Mononuclear cell (primary cell): ENCODE data around the gene CD48. TPM values are rescaled to one million over a fixed set of nuclear protein-coding genes. Genes with fewer than 3 reads are reported as not detected.

Experiments
- H3K27me3 ChIP-seq: 2 replicates; pipeline ENCODE4 v1.6.0; 2011; ENCODE audit warnings: low read length, control low read depth; ENCODE audit not compliant: insufficient read depth
- H3K4me1 ChIP-seq: 2 replicates; pipeline ENCODE4 v1.5.1; 2011; ENCODE audit warnings: mild to moderate bottlenecking, low read length, control low read depth; ENCODE audit not compliant: insufficient read depth
- H3K4me3 ChIP-seq: 2 replicates; pipeline ENCODE4 v1.5.1; 2011; ENCODE audit warnings: mild to moderate bottlenecking, low read length, moderate library complexity
- H3K9me3 ChIP-seq: 2 replicates; pipeline ENCODE4 v1.5.1; 2011; ENCODE audit warnings: low read depth, mild to moderate bottlenecking, control low read depth, low read length
- total RNA-seq: library from RNA; depleted of rRNA; stranded (reverse); fragments of >200 nt; gene quantifications from one replicate; pipeline ENCODE4 v1.2.3, GENCODE V29; 2012

Gene CD48
- total RNA-seq, 1 donor = 996 TPM

DNA sequence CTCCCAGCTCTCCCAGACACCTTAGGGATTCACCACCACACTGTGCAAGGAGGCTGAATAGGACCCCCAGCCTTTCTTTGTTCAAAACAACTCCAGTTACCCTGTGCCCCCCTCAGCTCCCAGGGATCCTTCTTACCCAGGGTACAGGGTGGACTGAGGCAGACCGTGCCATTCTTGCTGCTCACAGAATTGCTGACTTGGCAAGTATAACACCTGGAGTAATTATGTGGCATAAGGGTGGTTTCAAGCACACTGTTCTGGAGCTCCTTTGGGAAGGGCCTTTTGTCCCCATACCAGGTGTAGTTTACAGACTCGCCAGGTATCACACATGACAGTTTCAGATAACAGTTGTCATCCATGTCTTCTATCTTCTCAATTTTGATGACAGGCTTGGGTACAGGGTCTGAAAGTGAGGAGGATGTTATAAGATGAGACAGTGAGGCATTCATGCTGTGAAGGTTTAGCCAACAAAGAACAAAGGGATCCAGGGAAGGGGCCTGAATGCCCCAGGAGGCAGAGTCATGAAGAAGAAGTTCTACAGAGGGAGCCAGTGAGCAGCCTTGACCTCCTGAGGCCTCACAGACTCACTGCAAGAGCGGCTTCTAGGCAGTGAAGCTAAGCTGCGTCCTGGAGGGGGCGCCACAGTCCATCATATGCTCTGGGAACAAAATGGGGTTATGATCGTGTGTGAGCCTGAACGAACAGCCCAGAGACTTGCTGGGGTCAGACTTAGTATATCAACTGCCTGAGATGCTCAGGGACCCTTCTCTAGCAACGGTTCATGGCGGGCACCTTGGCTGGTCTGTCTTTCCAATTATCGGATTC, 30.3 kb downstream of the CD48 start:
- Histone ChIP-seq H3K27me3 (no peaks in the 10 kb centered on the region), H3K9me3 (no peaks in the 10 kb centered on the region), H3K4me3 (no peak overlapping the region), H3K4me1 (peaks cover 51% of the 10 kb centered on the region)

DNA sequence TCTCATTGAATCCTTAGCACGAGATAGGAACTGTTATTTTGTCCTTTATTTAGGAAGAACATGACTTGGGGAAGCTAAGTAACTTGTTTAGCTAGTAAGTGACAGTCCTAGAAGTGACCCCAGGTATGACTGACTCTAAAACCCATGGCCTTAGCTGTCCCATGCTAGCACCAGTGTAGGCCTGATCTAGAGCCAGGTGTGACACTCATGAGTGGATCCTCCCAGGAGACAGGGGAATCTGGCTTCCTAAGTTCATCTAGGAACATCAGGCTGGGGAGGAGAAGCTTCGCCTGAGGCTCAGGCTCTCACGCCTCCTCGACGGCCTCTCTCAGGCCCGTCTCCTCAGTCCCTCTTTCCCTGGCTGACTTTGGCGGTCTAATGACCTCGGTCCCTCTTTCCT, 31.2 kb downstream of the CD48 start:
- Histone ChIP-seq H3K9me3 (no peaks in the 10 kb centered on the region), H3K4me1 (peaks cover 50% of the 10 kb centered on the region), H3K27me3 (no peaks in the 10 kb centered on the region), H3K4me3 (no peak overlapping the region)

DNA sequence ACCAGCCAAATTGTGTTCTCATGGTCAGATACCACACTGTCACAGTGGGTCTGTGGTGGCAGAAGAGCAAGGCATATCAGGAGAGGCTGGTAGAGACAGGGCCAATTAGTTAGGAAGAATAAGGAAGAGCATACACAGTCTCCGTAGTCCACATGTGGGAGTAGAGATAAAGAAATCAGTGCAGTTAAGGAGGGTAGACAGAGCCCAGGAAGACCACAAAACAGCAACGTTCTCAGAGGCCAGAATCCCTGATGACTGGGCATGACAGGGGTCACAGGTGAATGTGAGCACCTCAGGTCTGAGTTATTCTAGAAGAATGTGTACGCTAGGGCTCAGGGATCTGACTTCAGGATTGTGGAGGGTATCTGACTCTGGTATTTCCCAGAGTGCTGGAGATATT, 31.7 kb downstream of the CD48 start:
- Histone ChIP-seq H3K9me3 (no peaks in the 10 kb centered on the region), H3K4me3 (no peak overlapping the region), H3K4me1 (peaks cover 50% of the 10 kb centered on the region), H3K27me3 (no peaks in the 10 kb centered on the region)

DNA sequence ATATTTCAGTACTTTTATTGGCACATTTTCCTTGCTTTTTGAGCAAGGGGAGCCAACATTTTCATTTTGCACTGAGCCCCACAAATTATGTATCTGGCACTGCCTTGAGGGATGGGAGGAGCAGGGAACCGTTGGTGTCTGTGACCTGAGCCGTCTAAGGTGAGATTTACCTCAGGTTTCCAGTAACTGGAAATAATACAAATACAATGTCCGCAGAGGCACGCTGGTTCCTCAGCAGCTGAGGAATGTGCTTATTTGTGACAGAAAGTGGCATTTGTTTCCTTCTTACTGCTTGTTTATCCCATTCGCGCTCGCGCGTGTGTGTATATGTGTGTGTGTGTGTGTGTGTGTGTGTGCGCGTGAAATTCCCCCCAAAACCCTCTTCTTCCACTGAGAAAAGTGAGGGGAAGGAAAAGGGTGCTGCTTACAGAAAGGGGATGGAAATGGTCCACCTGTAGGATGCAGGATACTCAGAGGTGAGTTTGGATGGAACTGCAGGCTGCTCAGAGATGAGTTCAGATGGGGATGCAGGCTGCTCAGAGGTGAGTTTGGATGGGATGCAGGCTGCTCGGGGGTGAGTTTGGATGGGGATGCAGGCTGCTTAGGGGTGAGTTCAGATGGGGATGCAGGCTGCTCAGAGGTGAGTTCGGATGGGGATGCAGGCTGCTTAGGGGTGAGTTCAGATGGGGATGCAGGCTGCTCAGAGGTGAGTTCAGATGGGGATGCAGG, 34.6 kb downstream of the CD48 start:
- Histone ChIP-seq H3K27me3 (no peaks in the 10 kb centered on the region), H3K4me3 (no peak overlapping the region), H3K9me3 (no peaks in the 10 kb centered on the region), H3K4me1 (peaks cover 50% of the 10 kb centered on the region)

DNA sequence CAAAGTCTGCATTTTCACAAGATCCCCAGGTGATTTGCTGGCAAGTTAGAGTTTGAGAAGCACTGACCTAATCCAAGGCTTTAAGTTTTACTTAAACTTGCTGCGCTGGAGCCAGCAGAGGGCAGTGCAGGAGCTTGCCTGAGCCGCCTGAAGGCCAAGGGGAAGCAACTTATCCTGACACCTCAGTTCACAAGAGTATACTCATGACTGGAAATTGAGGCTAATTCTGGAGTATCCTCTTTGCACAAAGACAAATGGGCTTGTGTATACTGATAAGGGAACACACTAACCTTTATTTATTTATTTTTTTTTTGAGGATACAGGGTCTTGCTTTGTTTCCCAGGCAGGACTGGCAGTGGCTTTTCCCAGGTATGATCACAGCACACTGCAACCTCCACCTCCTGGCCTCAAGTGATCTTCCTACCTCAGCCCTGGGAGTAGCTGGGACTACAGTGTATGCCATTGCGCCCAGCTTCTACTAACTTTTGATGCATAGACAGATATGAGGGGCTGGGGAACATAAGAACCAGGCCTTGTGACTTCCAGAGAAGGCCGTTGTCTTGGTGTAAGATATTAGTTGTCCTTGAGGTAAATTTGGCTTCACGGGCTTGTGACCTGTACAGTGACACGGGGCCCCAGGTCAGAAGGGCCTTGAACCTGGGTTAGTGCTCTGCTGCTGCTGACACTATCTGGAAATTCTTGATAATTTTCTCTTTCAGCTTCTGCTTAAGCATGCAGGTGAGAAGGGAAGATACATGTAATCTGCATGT, 35.8 kb downstream of the CD48 start:
- Histone ChIP-seq H3K4me3 (no peak overlapping the region), H3K9me3 (no peaks in the 10 kb centered on the region), H3K4me1 (peaks cover 43% of the 10 kb centered on the region), H3K27me3 (no peaks in the 10 kb centered on the region)

DNA sequence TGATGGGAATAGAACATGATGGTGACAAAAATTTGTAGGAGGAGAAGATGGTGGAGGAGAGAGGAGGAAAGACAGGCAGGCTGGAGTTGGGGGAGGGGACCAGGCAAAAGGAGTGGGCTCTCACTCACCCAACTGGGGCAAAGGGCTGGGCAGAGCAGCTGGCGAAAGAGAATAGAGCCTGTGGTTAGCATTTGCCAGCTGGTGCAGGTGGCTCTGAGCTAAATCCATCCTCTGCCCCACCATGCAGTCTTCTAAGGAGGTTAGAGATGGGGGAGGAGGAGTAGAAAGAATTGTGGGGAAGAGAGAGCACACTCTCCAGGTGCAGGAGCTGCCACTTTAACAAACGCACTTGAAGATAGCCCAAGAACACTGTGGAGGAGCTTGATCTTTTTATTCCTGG, 37.2 kb downstream of the CD48 start:
- H3K9me3 ChIP-seq = peaks cover 1% of the 10 kb centered on the region
- peaks cover 43% of the 10 kb centered on the region for H3K4me1 ChIP-seq
- H3K27me3 ChIP-seq = no peaks in the 10 kb centered on the region
- H3K4me3 ChIP-seq = no peak overlapping the region

DNA sequence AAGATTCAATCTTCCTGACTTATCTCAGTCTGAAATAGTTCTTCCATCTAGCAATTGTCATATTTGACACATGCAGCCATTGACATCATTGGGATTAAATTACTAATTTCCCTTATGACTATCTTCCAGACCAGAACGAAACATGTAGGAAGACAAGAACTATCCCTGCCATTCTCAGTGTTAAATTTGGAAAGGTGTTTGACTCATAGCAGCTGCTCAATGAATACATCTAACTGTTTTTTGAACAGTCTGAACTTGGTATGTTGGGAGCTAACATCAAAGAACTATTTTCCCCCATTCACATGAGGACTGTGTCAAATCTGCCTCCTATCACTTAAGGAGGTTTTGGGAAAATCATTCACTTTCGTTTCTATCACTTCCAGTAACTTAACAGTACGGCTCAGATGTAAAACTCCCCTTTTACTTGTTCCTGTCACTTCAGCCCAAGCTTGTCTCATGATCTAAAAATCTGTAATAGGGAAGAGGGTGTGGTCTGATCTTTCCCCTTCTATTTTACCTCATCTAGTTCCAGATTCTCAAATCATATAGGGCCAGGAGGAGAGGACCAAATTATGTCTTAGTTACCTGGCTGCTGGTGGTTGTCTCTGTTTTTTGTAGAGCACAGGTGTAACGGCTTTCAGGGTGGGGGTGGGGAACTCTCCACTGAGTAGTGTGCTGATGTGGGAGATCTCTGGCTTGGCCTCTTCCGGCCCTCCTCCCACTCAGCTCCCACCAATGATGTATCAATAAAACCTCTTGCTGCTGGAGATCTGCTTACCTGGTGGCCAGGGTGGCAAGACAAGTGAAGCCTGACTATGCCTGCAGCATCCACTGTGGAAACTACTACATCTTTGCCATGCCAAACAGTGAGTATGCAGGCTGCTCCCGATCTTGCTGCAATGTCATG, 38.6 kb downstream of the CD48 start:
- H3K4me3 ChIP-seq = no peak overlapping the region
- peaks cover 8% of the 10 kb centered on the region for H3K9me3 ChIP-seq
- H3K27me3 ChIP-seq = no peaks in the 10 kb centered on the region
- peaks cover 43% of the 10 kb centered on the region for H3K4me1 ChIP-seq

DNA sequence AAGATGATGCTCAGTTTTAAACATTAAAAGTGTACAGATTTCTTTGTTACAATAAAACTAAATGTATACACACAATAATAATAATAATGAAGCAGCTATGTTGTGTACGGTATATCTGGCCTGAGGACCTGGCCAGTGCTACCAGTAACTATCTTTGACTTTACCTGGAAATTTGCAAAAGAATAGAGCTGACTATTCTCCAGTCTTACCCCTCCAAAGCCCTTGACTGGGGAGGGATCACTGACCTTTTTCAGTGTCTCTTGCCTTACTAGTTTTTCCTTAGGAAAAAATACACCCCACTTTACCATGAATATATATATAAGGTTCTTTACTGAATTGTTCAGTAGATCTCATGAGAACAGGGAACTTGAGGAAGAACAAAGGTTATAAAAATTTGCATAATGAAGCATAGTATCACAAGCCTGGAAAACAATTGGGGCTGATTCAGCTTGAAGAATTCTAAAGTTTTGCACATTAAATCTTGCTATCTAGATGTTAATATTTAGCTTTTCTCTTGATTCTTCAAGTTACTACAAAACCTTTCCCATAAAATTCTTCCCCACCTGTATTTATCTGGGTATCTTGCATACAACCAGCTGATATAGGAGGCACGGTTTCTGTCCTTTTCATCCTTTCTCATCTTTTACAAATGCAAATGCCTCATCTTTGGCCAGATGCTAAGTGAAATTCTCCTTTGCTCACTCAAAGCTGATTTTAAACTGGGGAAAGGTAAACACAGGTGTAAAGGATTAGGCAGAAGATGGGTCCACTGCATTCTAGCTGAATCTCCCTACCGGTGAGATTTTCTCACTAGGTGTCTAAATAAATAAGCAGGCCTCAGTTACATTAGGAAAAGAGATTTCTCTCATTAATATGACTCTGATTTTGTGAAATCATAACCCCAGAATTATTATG, 39.8 kb downstream of the CD48 start:
- Histone ChIP-seq H3K4me3 (no peak overlapping the region), H3K9me3 (peaks cover 8% of the 10 kb centered on the region), H3K4me1 (peaks cover 49% of the 10 kb centered on the region), H3K27me3 (no peaks in the 10 kb centered on the region)

DNA sequence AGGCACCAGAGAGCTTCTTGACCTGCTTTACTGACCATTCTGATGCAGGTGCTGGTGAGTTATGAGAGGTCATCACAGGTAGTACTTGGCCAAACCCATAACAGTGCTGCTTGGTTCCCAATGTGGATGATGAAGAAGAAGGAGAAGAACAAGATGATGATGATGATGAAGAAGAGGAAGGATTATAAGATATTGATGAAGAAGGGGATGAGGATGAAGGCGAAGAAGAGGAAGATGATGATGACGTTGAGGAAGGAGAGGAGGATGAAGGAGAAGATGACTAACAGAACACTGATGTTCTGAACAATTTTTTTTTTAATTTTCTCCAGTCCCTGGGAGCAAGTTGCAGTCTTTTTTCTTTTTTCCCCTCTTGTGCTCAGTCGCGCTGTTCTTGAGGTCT, 40.9 kb downstream of the CD48 start:
- peaks cover 8% of the 10 kb centered on the region for H3K9me3 ChIP-seq
- H3K4me3 ChIP-seq = no peak overlapping the region
- H3K4me1 ChIP-seq = peaks cover 56% of the 10 kb centered on the region

DNA sequence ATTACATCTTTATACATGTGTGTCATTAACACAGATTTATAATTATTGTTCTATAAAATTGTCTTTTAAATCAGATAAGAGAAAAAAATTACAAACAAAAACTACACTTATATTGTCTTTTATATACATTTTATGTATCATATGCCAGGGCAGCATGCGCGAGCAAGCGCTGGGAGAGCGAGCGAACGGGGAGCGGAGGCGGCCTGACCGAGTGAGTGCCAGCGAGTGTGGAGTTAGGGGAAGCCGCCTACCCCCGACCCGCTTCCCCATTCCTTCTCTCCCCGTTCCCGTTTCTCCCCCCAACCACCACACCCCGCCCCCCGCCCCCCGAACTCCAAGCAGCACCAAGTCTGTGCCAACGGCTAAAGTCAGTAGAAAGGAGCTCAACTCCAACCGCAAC, 41.8 kb downstream of the CD48 start:
- Histone ChIP-seq H3K27me3 (no peaks in the 10 kb centered on the region), H3K4me1 (peaks cover 56% of the 10 kb centered on the region), H3K4me3 (no peak overlapping the region), H3K9me3 (peaks cover 8% of the 10 kb centered on the region)

More for the DNA sequence above, 40.9 kb downstream of the CD48 start:
- no peaks in the 10 kb centered on the region for H3K27me3 ChIP-seq

DNA sequence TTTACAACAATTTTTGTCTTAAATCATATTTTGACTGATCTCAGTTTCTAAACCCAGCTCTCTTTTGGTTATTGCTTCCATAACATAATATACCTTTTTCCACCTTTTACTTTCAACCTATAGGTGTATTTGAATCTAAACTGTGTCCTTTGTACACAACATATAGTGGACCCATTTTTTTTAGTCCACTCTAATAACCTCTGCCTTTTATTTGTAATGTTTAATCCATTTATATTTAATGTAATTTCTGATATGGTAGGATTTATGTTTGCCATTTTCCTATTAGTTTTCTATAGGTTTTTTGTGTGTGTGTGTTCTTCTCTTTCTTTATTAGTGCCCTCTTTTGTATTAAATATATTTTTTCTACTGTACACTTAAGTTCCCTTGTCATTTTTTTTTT, 42.3 kb downstream of the CD48 start:
- H3K4me3 ChIP-seq = no peak overlapping the region
- H3K27me3 ChIP-seq = no peaks in the 10 kb centered on the region
- H3K9me3 ChIP-seq = peaks cover 8% of the 10 kb centered on the region
- H3K4me1 ChIP-seq = peaks cover 56% of the 10 kb centered on the region

DNA sequence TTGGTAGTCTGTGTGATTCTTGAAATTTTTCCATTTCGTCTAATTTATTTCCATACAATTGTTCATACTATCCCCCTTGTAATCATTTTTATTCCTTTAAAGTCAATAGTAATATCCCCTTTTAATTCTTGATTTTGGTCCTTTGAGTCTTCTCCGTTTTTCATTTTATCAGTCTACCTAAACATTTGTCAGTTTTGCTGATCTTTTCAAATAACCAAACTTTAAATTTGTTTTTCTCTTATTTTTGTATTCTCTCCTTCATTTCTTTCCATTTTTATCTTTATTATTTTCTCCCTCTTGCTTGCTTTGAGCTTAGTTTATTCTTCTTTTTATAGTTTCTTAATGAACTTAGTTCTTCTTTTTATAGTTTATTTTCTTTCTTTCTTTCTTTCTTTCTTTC, 43.7 kb downstream of the CD48 start:
- Histone ChIP-seq H3K4me1 (peaks cover 56% of the 10 kb centered on the region), H3K4me3 (no peak overlapping the region), H3K9me3 (peaks cover 8% of the 10 kb centered on the region), H3K27me3 (no peaks in the 10 kb centered on the region)

DNA sequence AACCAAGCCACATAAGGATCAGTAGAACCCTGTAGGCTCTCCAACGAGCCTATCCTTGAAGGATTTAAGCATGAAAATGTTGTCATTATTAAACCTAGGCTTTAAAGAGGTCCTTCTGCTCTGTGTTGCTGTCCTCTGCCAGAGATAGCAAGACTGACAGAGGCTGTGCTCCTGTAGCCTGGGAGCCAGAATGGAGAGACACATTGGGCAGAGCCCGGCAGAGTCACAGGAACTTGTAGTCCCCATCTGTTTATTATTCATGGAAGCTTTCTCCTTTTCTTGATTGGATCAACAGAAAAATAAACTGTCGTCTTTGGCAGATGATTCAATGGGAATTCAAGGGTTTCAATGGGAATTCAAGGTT, 45.6 kb downstream of the CD48 start:
- H3K4me1 ChIP-seq = peaks cover 49% of the 10 kb centered on the region
- H3K27me3 ChIP-seq = no peaks in the 10 kb centered on the region
- H3K4me3 ChIP-seq = no peak overlapping the region
- H3K9me3 ChIP-seq = peaks cover 8% of the 10 kb centered on the region
